Measurements from ENCODE around the gene CGB8.
"Not testable (repeated sequence)": the region's sequence is repeated elsewhere in the genome, so short reads cannot be mapped to it uniquely, and the experiment has no call there.

CGB8 gene

DNA sequence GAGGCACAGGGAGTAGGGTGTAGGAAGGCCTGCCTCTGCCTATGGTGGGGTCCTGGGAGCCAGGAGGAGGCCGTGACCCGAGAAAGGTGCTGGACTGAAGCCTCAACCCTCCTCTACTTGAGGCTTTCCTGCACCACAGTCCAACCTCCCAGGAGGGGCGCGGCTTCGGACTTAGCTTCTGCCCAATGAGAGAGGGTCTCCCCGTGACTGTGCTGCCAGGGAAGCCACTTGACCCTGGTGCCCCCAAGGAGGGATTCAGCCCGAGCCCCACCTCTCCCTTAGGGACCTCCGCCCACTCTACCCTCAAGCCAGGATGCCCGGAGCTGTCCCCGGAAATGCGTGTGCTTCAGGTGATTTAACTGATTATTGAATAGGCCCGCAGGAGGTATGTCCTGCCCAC, at the start of gene CGB8:
TSS of gene CGB8 (minus strand) at position 101 of the 400 bp plus-strand sequence. CDS start 372 bp downstream, outside the sequence.
- DNase-seq (ENCODE audit: low read depth), result not testable (repeated sequence)

GRCh38 chr19:49097453-49098288, 48.8 kb upstream of the CGB8 start:
- DNase-seq (ENCODE audit: low read depth), result peak; percentile 40

DNA sequence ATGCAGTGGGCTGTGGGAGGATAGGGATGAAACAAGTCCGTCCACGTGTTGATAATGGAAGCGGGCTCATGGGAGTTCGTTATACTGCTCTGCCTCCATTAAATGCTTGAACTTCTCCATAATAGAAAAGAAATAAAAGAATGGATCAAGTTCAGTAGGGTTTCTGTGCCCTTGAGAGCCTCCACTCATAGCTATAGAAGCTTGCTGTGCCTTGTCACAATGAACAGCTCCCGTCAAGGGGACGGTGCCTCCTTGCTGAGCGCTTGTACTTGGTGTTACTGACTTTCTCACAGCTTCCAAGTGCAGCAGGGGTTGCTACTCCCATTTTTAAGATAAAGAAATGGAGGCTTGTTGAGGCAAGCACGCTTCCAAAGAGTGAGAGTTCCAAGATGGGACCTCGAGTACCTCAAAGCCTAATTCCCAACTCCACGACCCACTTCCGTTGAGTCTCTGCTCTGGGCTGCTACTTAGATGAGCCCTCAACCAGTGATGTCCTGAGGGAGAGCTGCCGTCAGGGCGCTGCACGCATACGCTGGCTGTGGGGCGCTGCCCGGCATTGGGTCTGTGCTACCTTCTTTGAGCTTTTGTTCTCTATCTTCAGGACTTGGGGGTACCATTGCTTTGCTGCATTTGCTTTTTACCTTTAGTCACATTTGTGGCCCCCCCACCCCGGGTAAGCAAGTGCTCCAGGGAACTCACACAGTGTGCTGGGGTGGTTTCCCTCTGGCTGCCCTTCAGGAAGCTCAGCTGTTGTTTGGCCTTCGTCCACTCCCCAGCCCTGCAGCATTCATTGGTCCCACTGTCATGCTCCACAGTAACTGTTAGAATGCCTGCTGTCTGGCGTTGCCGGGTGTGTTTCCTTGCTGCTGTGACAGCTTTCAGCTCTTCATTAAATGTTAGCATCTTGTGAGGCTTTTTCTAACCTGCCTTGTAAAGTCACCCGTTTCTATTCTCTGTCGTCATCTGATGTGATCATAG, 45.9 kb upstream of the CGB8 start:
- no peak for DNase-seq (ENCODE audit: low read depth)

DNA sequence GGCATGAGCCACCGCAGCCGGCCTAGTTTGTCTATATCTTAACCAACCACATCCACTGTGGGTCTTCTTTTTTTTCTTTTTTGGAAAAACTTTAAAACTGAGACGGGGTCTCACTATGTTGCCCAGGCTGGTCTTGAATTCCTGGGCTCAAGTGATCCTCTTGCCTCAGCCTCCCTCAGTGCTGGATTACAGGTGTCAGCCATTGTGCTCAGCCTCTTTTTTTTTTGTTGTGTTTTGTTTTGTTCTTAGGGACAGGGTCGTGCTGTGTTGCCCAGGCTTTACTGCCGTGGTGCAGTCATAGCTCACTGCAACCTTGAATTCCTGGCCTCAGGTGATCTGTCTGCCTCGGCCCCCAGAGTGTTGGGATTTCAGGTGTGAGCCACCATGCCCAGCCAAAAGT, 43.8 kb upstream of the CGB8 start:
- DNase-seq (ENCODE audit: low read depth), result no peak

DNA sequence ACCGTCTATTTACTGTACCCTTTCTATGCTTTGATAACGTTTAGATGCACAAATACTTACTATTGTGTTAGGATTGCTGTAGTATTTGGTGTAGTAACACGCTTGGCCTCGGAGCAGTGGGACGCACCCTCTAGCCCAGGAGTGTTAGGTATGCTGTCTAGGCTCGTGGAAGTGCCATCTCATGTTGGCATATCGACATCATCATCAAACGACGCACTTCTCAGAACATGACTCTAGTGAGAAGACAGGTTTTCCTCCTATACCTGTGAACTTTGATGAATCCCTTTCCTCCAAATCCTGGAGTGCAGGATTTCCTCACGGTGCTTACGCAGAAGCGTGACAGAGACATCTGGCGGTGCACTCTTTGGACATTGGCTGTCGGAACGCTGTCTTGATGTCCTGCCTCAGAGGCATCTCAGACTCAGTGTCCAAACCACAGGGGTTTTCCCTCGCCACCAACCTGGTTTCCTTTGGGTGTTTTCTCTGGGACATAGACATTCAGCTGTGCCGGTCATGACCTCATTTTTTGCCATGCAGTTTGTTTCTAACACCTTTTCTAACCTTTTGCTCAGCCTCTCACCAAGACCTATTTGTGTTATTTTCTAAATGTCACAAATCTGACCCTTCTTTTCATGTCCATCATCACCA, 42.6 kb upstream of the CGB8 start:
- DNase-seq (ENCODE audit: low read depth), result no peak

GRCh38 chr19:49086296-49086695, 37.4 kb upstream of the CGB8 start:
- DNase-seq (ENCODE audit: low read depth), result no peak

GRCh38 chr19:49085868-49086232, 36.9 kb upstream of the CGB8 start:
- DNase-seq (ENCODE audit: low read depth), result no peak

GRCh38 chr19:49085020-49085867, 36.3 kb upstream of the CGB8 start, which contains the start of gene SNRNP70:
TSS of gene SNRNP70 (plus strand) at chr19:49085451. CDS start at chr19:49086415, 964 bp downstream.
- DNase-seq (ENCODE audit: low read depth), result peak; percentile 95

DNA sequence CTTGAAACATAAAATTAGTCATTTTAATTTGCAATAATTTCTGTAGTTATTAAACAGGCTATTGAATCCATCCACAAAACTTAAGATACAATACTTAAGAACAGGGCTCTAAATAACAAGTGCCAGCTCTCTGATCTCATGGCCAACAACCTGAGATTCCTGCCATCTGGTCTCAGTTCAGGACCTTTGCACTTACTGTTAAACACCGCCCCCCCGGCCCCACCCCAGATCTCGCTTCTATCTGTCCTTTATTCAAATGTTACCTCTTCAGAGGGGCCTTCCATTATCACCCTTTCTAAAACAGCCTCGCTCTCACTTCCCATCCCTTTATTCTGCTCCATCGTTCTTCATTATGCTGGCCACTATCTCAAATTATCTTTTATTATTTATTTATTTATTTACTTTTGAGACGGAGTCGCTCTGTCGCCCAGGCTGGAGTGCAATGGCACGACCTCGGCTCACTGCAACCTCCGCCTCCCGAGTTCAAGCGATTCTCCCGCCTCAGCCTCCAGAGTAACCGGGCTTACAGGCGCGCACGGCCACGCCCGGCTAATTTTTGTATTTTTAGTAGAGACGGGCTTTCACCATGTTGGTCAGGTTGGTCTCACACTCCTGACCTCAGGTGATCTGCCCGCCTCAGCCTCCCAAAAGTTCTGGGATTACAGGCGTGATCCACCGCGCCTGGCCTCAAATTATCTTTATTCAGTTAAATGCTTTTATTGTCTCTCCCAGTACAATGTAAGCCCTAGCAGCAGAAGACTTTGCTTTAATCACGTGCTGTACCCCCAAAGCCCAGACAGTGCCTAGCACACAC, 35.5 kb upstream of the CGB8 start:
- no peak for DNase-seq (ENCODE audit: low read depth)

DNA sequence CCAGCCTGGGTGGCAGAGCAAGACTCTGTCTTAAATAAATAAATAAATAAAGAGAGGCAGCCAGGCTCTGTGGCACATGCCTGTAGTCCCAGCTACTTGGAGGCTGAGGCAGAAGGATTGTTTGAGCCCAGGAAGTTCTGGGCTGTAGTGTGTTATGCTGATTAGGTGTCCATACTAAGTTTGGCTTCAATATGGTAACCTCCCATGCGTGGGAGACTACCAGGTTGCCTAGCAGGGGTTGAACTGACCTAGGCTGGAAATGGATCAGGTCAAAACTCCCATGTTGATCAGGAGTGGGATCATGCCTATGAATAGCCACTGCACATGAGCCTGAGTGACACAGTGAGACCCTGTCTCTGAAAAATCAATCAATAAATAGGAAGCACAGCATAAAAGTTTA, 32.4 kb upstream of the CGB8 start:
- DNase-seq (ENCODE audit: low read depth), result no peak

DNA sequence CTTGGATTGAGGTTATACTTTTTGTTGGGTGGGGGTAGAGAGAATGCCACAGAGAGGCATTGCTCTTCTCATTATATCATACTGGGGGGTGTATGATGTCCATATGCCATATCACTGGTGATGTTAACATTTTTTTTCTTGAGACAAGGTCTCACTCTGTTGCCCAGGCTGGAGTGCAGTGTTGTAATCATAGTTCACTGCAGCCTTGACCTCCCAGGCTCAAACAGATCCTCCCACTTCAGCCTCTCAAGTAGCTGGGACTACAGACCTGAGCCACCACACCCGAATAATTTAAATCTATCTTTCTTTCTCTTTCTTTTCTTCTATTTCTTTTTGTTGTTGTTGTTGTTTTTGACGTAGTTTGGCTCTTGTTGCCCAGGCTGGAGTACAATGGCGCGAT, 31.5 kb upstream of the CGB8 start:
- DNase-seq (ENCODE audit: low read depth), result no peak

GRCh38 chr19:49074869-49075268, 26.0 kb upstream of the CGB8 start:
- not testable (repeated sequence) for DNase-seq (ENCODE audit: low read depth)

DNA sequence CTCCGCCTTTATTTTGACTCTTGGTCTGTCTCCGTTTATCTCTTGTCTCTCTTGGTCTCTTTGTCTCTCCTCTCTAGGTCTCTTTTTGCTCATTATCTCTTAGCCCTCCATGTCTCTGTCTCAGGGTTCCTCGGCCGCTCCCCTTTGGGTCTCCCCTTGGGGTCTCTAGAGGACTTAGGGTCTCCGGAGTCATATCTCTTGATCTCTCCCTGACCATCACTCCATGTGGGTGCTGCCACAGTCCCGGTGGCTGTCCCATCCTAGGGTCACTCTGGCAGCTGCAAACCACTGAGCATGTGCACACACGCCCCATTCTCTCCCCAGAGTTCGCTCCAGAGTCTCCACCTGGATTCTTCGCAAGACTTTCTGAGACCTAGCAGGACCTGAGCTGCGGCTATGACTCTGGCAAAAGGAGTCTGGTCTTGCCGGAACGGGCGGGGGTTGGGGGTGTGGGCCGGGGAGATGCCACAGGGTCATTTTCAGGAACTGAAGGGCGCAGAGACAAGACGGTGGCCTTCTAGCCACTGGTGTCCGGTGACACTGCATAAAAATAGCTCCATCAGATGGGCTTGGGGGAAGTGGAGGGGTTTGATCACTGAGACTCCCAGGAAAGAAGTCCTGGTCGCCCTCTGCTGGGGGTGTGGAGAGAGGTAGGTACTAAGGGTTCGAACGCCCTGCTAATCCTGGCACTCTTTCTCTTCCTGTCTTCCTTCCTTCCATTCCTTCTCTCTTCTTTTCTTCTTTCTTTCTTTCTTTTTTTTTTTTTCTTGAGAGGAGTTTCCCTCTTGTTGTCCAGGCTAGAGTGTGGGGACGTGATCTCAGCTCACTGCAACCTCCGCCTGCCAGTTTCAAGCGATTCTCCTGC, 24.8 kb upstream of the CGB8 start:
- DNase-seq (ENCODE audit: low read depth), result no peak

DNA sequence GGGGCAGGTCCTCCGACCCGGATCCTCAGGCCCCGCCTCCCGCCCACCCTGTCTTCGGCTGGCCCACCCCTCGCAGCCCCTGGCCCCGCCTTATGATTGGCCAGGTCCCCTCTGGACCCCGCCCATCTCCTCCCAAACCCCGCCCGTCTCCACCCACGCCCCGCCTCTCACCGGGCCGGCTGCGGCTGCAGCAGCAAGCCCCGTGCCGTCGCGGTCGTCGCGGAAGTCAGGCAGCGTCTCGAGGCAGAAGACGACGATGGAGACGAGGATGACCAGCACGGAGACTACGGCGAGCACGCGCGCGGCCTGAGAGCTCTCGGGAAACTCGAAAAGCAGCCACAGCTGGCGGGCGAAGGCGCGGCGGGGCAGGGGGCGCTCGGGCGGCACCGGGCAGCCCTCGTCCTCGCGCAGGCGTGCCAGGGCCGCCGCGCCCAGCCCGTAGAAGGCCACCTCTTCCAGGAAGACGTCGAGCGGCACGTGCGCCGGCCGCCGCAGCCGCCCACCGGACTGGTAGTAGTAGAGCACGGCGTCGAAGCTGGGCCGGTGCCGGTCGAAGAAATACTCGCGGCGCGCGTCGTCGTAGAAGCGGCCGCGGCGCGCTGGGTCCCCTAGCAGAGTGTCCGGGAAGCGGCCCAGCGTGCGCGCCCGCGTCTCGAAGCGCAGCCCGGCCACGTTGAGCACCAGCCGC, 23.1 kb upstream of the CGB8 start:
- DNase-seq (ENCODE audit: low read depth), result no peak

- no peak for DNase-seq (ENCODE audit: low read depth)
These were observed 21.5 kb upstream of the CGB8 start for GRCh38 chr19:49070416-49070815.

DNA sequence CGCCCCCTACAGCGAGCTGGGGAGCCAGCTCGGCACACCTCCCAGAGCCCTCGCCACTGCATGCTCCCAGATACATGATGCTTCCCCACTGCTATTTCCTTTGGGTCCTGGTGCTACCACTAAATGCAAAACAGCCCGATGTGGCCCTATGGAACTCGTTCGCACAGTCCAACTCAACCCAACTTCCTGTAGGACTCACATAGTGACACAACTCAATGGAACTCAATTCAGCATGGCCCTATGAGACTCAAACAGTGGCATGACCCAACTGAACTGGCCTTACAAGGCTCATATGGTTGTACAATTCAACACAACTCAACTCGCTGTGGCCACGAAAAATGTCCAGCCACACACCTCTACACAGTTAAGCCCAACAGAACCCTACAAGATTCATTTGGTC, 20.1 kb upstream of the CGB8 start:
- DNase-seq (ENCODE audit: low read depth), result no peak

- DNase-seq (ENCODE audit: low read depth), result no peak
These were observed 18.6 kb upstream of the CGB8 start for GRCh38 chr19:49067554-49067953.

GRCh38 chr19:49065905-49066512, 17.1 kb upstream of the CGB8 start:
- DNase-seq (ENCODE audit: low read depth), result no peak

Data from stimulated activated CD8-positive, alpha-beta memory T cell treated with anti-CD3 and anti-CD28 coated beads, Interleukin-7, amount 100 ng/mL, for 24 hours (primary cell).